Fibroblast of the aortic adventitia (primary cell): ENCODE data around the gene F2RL1. TPM values are rescaled to one million over a fixed set of nuclear protein-coding genes. Genes with fewer than 3 reads are reported as not detected.

ENCODE experiments used
- DNase-seq: peaks from one replicate; pipeline ENCODE4 v3.0.0-alpha.2; 2010; ENCODE audit warnings: low read depth
- H3K4me3 ChIP-seq: 2 replicates; pipeline ENCODE4 v1.5.1; 2011; ENCODE audit warnings: low read depth, mild to moderate bottlenecking, control low read depth, low read length, moderate library complexity
- total RNA-seq: library from RNA; depleted of rRNA; stranded (reverse); fragments of >200 nt; gene quantifications from 2 replicates; pipeline ENCODE4 v1.2.3, GENCODE V29; 2012; ENCODE audit warnings: low replicate concordance
- TF ChIP-seq, protein P1 (sequence below): IDR thresholded peaks from 2 replicates; pipeline ENCODE4 v1.5.1; 2011; ENCODE audit warnings: mild to moderate bottlenecking, low read length, control low read depth, inconsistent platforms; ENCODE audit not compliant: insufficient read depth

F2RL1 gene
- total RNA-seq, 1 donor: 35.1 TPM

DNA sequence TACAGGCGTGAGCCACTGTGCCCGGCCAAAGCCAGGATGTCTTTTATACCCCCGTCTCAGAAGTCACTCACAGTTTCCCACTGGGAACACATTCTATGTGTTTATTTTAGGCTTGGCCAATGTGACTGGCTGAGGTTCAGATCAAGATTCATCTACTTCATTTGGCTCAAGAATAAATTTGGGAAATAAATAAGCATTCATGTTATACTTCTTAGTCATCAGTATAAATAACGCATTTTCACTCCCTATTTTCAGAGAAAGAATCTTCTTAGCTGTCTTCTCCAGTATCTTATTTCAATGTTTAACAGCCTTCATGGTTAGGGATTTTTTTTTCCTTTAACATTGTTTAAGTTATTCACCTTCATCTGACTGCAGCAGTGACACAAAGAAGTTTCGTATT is 42.8 kb downstream of the F2RL1 start:
- TF ChIP-seq, protein P1, sequence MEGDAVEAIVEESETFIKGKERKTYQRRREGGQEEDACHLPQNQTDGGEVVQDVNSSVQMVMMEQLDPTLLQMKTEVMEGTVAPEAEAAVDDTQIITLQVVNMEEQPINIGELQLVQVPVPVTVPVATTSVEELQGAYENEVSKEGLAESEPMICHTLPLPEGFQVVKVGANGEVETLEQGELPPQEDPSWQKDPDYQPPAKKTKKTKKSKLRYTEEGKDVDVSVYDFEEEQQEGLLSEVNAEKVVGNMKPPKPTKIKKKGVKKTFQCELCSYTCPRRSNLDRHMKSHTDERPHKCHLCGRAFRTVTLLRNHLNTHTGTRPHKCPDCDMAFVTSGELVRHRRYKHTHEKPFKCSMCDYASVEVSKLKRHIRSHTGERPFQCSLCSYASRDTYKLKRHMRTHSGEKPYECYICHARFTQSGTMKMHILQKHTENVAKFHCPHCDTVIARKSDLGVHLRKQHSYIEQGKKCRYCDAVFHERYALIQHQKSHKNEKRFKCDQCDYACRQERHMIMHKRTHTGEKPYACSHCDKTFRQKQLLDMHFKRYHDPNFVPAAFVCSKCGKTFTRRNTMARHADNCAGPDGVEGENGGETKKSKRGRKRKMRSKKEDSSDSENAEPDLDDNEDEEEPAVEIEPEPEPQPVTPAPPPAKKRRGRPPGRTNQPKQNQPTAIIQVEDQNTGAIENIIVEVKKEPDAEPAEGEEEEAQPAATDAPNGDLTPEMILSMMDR: no peak
- no peak overlapping the region for H3K4me3 ChIP-seq
- DNase-seq: peak; percentile 15

DNA sequence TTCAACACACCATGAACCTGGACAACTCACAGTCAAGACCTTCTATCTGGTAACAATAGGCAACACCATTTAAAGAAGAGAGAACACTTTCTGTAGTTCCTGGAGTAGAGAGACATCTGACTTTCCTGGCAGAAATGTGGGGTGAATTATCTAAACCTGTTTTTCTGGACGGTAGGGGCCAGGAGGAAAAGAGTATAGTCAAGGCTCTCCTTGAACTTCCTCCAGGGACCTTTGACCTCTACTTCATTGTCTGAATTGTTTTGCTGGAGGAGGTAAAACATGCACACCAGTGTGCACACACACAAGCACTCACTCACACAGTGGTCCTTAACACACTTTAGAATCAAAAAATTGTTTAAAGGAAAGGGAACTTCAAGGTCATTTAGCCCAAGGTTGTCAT is 44.2 kb downstream of the F2RL1 start:
- DNase-seq: no peak
- no peak overlapping the region for H3K4me3 ChIP-seq
- TF ChIP-seq, protein P1: no peak

- H3K4me3 ChIP-seq: no peak overlapping the region
- TF ChIP-seq, protein P1: no peak
- DNase-seq: no peak
Measured at GRCh38 chr5:76866503-76866902, 47.7 kb downstream of the F2RL1 start.

DNA sequence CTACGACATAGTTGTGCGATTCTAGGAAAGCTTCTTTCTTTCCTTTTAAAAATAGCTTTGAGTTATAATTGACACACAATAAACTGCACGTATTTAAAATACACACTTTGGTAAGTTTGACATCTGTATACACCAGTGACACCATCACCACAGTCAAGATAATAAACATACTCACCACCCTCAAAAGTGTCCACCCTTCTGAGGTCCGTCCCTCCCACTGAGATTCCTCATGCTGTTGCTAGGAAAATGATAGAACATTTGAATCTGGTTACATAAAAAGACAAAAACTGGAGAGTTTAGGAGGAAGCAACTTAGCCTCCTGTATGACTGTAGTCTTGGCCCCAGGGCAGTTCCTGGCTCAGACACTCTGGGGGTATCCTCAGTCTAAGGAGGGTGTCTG is 48.2 kb downstream of the F2RL1 start:
- no peak overlapping the region for H3K4me3 ChIP-seq
- TF ChIP-seq, protein P1: no peak
- DNase-seq: no peak

GRCh38 chr5:76867827-76868693 is 49.2 kb downstream of the F2RL1 start:
- no peak overlapping the region for H3K4me3 ChIP-seq
- TF ChIP-seq, protein P1: peak; percentile 84
- peak; percentile 78 for DNase-seq

DNA sequence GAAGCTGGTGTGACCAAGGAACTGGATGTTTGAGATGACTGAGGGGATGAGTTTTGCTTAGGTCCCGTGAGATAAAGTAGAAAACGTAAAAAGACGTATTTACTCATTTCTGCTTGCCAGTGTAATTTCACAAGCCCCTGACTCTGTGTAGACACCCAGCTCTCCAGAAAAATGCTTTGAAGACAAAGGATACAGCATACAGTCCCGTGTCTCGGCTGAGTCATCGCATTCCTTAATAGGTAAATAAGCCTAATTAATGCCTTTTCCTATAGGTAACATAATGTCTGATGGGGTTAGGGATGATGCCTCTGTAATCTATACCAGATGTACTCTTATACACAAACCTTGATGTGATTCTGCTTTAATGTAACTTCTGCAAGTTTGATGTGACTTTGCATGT is 51.2 kb downstream of the F2RL1 start:
- no peak overlapping the region for H3K4me3 ChIP-seq
- no peak for DNase-seq
- TF ChIP-seq, protein P1: no peak
